HCT116 (cell line): Measurements from ENCODE around the gene SEC11A. TPM values are rescaled to one million over a fixed set of nuclear protein-coding genes. Genes with fewer than 3 reads are reported as not detected.
"Not testable (repeated sequence)": the region's sequence is repeated elsewhere in the genome, so short reads cannot be mapped to it uniquely, and the experiment has no call there.

ENCODE experiments used
- ATAC-seq: fragments of 200-7000 bp; cut with Tn5 transposase; 2 replicates; pipeline ENCODE4 v1.9.1; 2020; ENCODE audit warnings: mild to moderate bottlenecking, moderate library complexity
- BruUV-seq: library from RNA; stranded (reverse); fragments of 400-500 nt; replicated peaks from 2 replicates; lab custom pipeline; 2021; lab: Mats Ljungman, UMichigan
- CTCF ChIA-PET: fragments of 300-600 bp; sonication (Branson Sonifier 250); formaldehyde crosslinking; loops from one replicate; lab custom pipeline; 2021; ENCODE audit warnings: antibody characterized with exemption; lab: Charles Lee
- POLR2A ChIA-PET: fragments of 300-600, 350-600 bp; sonication (Branson Sonifier 250); formaldehyde crosslinking; loops from one replicate; lab custom pipeline; 2021; ENCODE audit warnings: antibody characterized with exemption; lab: Charles Lee
- RAD21 ChIA-PET, 2 experiments: fragments of 300-600 bp; sonication (Branson Sonifier 250); formaldehyde crosslinking; loops; one replicate each; lab custom pipeline; 2023; ENCODE audit warnings: low total read pairs in 2 of 2; ENCODE audit not compliant: uncharacterized antibody in 2 of 2, unreplicated experiment in 2 of 2, low non-redundant PET in 1 of 2; lab: Charles Lee
- DNase-seq: peaks from one replicate; pipeline ENCODE4 v3.0.0-alpha.2; 2010; ENCODE audit warnings: low read depth, low spot score
- H2AFZ ChIP-seq: fragments of 200-600 bp; shearing (Covaris generic), sonication (generic); 2 replicates; pipeline ENCODE4 v1.6.1; 2017; ENCODE audit warnings: low read depth, mixed run types, mixed read lengths, antibody characterized with exemption, low read length; ENCODE audit not compliant: poor library complexity, severe bottlenecking
- H3K27ac ChIP-seq: 2 replicates; pipeline ENCODE4 v1.5.1; 2012; ENCODE audit warnings: low read depth, low read length
- H3K27me3 ChIP-seq: fragments of 200-600 bp; sonication (generic); 2 replicates; pipeline ENCODE4 v1.6.1; 2016; ENCODE audit warnings: mixed run types, low read length, mixed read lengths; ENCODE audit not compliant: insufficient read depth
- H3K36me3 ChIP-seq, 2 experiments: fragments of 200-500 bp in 1 of 2; fragments of 200-600 bp in 1 of 2; sonication (Bioruptor generic) in 1 of 2; sonication (generic) in 1 of 2; 2 replicates each; pipeline versions ENCODE4 v1.5.1 to v1.6.1; 2014 to 2016; ENCODE audit warnings: low read length in 2 of 2, inconsistent platforms in 1 of 2, mixed read lengths in 1 of 2, mixed run types in 1 of 2; ENCODE audit not compliant: insufficient read depth in 2 of 2, control insufficient read depth in 1 of 2
- H3K4me1 ChIP-seq, 2 experiments: fragments of 200-600 bp in 1 of 2; sonication (generic) in 1 of 2; 2 replicates each; pipeline versions ENCODE4 v1.5.1 to v1.6.1; 2012 to 2017; ENCODE audit warnings: low read length in 2 of 2, inconsistent platforms in 1 of 2, mild to moderate bottlenecking in 1 of 2, mixed read lengths in 1 of 2, mixed run types in 1 of 2, moderate library complexity in 1 of 2; ENCODE audit not compliant: insufficient read depth in 2 of 2, control insufficient read depth in 1 of 2
- H3K4me2 ChIP-seq: fragments of 200-600 bp; sonication (generic); 2 replicates; pipeline ENCODE4 v1.6.1; 2017; ENCODE audit warnings: mixed run types, low read length, mixed read lengths
- H3K4me3 ChIP-seq, 2 experiments: fragments of 200-600 bp in 1 of 2; sonication (generic) in 1 of 2; replicated peaks in 1 of 2; 2 replicates each; pipeline ENCODE4 v1.5.1; 2011 to 2016; ENCODE audit warnings: low read length in 2 of 2, control low read depth in 1 of 2, low read depth in 1 of 2, mild to moderate bottlenecking in 1 of 2, mixed read lengths in 1 of 2, mixed run types in 1 of 2
- H3K79me2 ChIP-seq: fragments of 200-600 bp; sonication (generic); 2 replicates; pipeline ENCODE4 v1.6.1; 2017; ENCODE audit warnings: mild to moderate bottlenecking, mixed run types, low read length, moderate library complexity, mixed read lengths; ENCODE audit not compliant: insufficient read depth
- H3K9ac ChIP-seq: fragments of 200-600 bp; sonication (generic); 2 replicates; pipeline ENCODE4 v1.6.1; 2016; ENCODE audit warnings: low read length, mixed read lengths
- H3K9me2 ChIP-seq: fragments of 200-600 bp; sonication (generic), shearing (Covaris generic); 2 replicates; pipeline ENCODE4 v1.6.1; 2017; ENCODE audit warnings: mixed run types, mild to moderate bottlenecking, moderate library complexity; ENCODE audit not compliant: insufficient read depth
- H3K9me3 ChIP-seq, 2 experiments: fragments of 200-500 bp in 1 of 2; fragments of 200-600 bp in 1 of 2; sonication (Bioruptor generic) in 1 of 2; sonication (generic) in 1 of 2; 2 replicates each; pipeline ENCODE4 v1.6.1; 2014 to 2017; ENCODE audit warnings: low read length in 2 of 2, mixed read lengths in 2 of 2, inconsistent platforms in 1 of 2, low read depth in 1 of 2, mild to moderate bottlenecking in 1 of 2, mixed run types in 1 of 2, moderate library complexity in 1 of 2; ENCODE audit not compliant: control insufficient read depth in 1 of 2, insufficient read depth in 1 of 2
- H4K20me1 ChIP-seq: fragments of 200-600 bp; sonication (generic), shearing (Covaris generic); 2 replicates; pipeline ENCODE4 v1.6.1; 2017; ENCODE audit warnings: mixed run types, mild to moderate bottlenecking, moderate library complexity; ENCODE audit not compliant: insufficient read depth
- ELF1 ChIP-seq: IDR thresholded peaks from 2 replicates; pipeline ENCODE4 v1.6.1; 2012; ENCODE audit warnings: low read depth, borderline replicate concordance
- MAX ChIP-seq: IDR thresholded peaks from 2 replicates; pipeline ENCODE4 v1.6.1; 2012
- RAD21 ChIP-seq: IDR thresholded peaks from 2 replicates; pipeline ENCODE4 v1.6.1; 2012; ENCODE audit warnings: low read depth, mild to moderate bottlenecking
- SIN3A ChIP-seq: IDR thresholded peaks from 2 replicates; pipeline ENCODE4 v1.6.1; 2012; ENCODE audit warnings: low read depth
- YY1 ChIP-seq: IDR thresholded peaks from 2 replicates; pipeline ENCODE4 v1.6.1; 2011; ENCODE audit warnings: low read length, low read depth, moderate library complexity, mild to moderate bottlenecking; ENCODE audit not compliant: insufficient replicate concordance; ENCODE audit errors: extremely low read depth
- intact Hi-C: fragments of 100-400 bp; cut with micrococcal nuclease; formaldehyde crosslinking; loops from 2 replicates; pipeline ENCODE4 v1.10.0; 2022
- total RNA-seq: library from RNA; stranded (reverse); gene quantifications from one replicate; pipeline ENCODE4 v1.2.1, GENCODE V29; 2021; ENCODE audit not compliant: unreplicated experiment

SEC11A gene
- total RNA-seq, 1 experiment from 2014 or later: 175 TPM

- ChIA-PET RAD21 (no interaction called here), POLR2A (no interaction called here), CTCF (no interaction called here)
- H3K4me1 ChIP-seq: peaks cover 0 to under 1% of the 10 kb centered on the region in 2 experiments; a peak in 1 of 4 replicates
- intact Hi-C loops: no loop called here
- no peak overlapping the region for H3K27ac ChIP-seq
- no peaks in the 10 kb centered on the region for H3K9me3 ChIP-seq
- no peak overlapping the region for H3K9ac ChIP-seq
- DNase-seq: no peak
- H3K79me2 ChIP-seq: peaks cover 97% of the 10 kb centered on the region
- no peaks in the 10 kb centered on the region for H3K36me3 ChIP-seq
- no peak overlapping the region for H3K4me3 ChIP-seq
- peak; percentile 34 for ATAC-seq
- BruUV-seq: no TSS peak
- no peak overlapping the region for H3K4me2 ChIP-seq
- H3K9me2 ChIP-seq: no peaks in the 10 kb centered on the region
- TF ChIP-seq MAX (no peak), RAD21 (0 out of 2 replicates have a peak, but pooled peaks have one; percentile 5), YY1 (no peak), ELF1 (no peak), SIN3A (no peak)
- peaks cover 4% of the 10 kb centered on the region; the same call in 1 of the 2 replicates for H4K20me1 ChIP-seq
- no peaks in the 10 kb centered on the region for H3K27me3 ChIP-seq
- H2AFZ ChIP-seq: no peak overlapping the region
Measured at GRCh38 chr15:84755736-84756527, 40.0 kb upstream of the SEC11A start.

GRCh38 chr15:84754889-84755288 lies 39.0 kb upstream of the SEC11A start:
- H3K9me2 ChIP-seq, CTCF ChIA-PET, DNase-seq, intact Hi-C loops, H3K9ac ChIP-seq, H3K27me3 ChIP-seq, BruUV-seq, H3K4me3 ChIP-seq, H3K9me3 ChIP-seq, H3K4me2 ChIP-seq, H4K20me1 ChIP-seq, H3K27ac ChIP-seq, H3K36me3 ChIP-seq, H2AFZ ChIP-seq, RAD21 ChIA-PET: not testable (repeated sequence)
- Histone ChIP-seq H3K4me1 (peaks cover 4 to 11% of the 10 kb centered on the region in 2 experiments; a peak in 3 of 4 replicates), H3K79me2 (peaks cover 97% of the 10 kb centered on the region)
- ATAC-seq: 0 out of 2 replicates have a peak, but pooled peaks have one; percentile 17
- POLR2A ChIA-PET: interaction anchor here (0.7 kb wide), 1 partner anchor 41 kb away, joined by 3 read pairs; no protein-coding TSS in a partner anchor
